ENCODE results near the gene DEXI. TPM values are rescaled to one million over a fixed set of nuclear protein-coding genes. Genes with fewer than 3 reads are reported as not detected.

Gene DEXI
- total and polyA plus RNA-seq, 9 of the 15 experiments (the other 6 are each of a cell fraction or from before 2014, with no cell fraction given): 2.9 to 40.1 (median 22.0) TPM

GRCh38 chr16:10944249-10945064 is 2.2 kb upstream of the DEXI start, which contains the start of gene CLEC16A (continued):
- TF ChIP-seq, protein P1, sequence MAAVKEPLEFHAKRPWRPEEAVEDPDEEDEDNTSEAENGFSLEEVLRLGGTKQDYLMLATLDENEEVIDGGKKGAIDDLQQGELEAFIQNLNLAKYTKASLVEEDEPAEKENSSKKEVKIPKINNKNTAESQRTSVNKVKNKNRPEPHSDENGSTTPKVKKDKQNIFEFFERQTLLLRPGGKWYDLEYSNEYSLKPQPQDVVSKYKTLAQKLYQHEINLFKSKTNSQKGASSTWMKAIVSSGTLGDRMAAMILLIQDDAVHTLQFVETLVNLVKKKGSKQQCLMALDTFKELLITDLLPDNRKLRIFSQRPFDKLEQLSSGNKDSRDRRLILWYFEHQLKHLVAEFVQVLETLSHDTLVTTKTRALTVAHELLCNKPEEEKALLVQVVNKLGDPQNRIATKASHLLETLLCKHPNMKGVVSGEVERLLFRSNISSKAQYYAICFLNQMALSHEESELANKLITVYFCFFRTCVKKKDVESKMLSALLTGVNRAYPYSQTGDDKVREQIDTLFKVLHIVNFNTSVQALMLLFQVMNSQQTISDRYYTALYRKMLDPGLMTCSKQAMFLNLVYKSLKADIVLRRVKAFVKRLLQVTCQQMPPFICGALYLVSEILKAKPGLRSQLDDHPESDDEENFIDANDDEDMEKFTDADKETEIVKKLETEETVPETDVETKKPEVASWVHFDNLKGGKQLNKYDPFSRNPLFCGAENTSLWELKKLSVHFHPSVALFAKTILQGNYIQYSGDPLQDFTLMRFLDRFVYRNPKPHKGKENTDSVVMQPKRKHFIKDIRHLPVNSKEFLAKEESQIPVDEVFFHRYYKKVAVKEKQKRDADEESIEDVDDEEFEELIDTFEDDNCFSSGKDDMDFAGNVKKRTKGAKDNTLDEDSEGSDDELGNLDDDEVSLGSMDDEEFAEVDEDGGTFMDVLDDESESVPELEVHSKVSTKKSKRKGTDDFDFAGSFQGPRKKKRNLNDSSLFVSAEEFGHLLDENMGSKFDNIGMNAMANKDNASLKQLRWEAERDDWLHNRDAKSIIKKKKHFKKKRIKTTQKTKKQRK (IDR thresholded peaks at IDR 0.05; ENCODE audit: borderline replicate concordance, low read depth, low read length): no peak
- TF ChIP-seq EP300 (IDR thresholded peaks at IDR 0.05; ENCODE audit: low read length) (no peak), NR3C1 (CRISPR knock-in tag; IDR thresholded peaks at IDR 0.05) (no peak), TRIM28 (IDR thresholded peaks at IDR 0.05) (no peak), ZNF23 (CRISPR knock-in tag; IDR thresholded peaks at IDR 0.05) (no peak), CBFB (CRISPR knock-in tag; IDR thresholded peaks at IDR 0.05) (peak; percentile 91), SMARCB1 (IDR thresholded peaks at IDR 0.05; ENCODE audit: insufficient read length, low read depth) (no peak), RCOR1 (IDR thresholded peaks at IDR 0.05; ENCODE audit: borderline replicate concordance in 1 of 2, low read depth in 2 of 2, low read length in 2 of 2) (no peak), SIN3B (IDR thresholded peaks at IDR 0.05; ENCODE audit: low read depth) (0 out of 2 replicates have a peak, but pooled peaks have one; percentile 31), ZNF280B (CRISPR knock-in tag; IDR thresholded peaks at IDR 0.05) (no peak), ZNF174 (CRISPR knock-in tag; IDR thresholded peaks at IDR 0.05) (no peak), ZNF354B (CRISPR knock-in tag; IDR thresholded peaks at IDR 0.05) (no peak), FOXO4 (CRISPR knock-in tag; IDR thresholded peaks at IDR 0.05) (no peak), ZFP30 (CRISPR knock-in tag; IDR thresholded peaks at IDR 0.05; ENCODE audit: borderline replicate concordance) (no peak), POLR3A (IDR thresholded peaks at IDR 0.05; ENCODE audit: borderline replicate concordance, extremely low read depth, insufficient read depth, insufficient read length) (no peak), PTTG1 (tag; IDR thresholded peaks at IDR 0.05; ENCODE audit: low read depth) (no peak), ZBTB17 (CRISPR knock-in tag; IDR thresholded peaks at IDR 0.05) (no peak), ATF7 (IDR thresholded peaks at IDR 0.05) (peak; percentile 80)
- TF ChIP-seq, protein P2, sequence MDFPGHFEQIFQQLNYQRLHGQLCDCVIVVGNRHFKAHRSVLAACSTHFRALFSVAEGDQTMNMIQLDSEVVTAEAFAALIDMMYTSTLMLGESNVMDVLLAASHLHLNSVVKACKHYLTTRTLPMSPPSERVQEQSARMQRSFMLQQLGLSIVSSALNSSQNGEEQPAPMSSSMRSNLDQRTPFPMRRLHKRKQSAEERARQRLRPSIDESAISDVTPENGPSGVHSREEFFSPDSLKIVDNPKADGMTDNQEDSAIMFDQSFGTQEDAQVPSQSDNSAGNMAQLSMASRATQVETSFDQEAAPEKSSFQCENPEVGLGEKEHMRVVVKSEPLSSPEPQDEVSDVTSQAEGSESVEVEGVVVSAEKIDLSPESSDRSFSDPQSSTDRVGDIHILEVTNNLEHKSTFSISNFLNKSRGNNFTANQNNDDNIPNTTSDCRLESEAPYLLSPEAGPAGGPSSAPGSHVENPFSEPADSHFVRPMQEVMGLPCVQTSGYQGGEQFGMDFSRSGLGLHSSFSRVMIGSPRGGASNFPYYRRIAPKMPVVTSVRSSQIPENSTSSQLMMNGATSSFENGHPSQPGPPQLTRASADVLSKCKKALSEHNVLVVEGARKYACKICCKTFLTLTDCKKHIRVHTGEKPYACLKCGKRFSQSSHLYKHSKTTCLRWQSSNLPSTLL (IDR thresholded peaks at IDR 0.05): no peak

Data from K562 (cell line).